Stimulated activated CD8-positive, alpha-beta memory T cell treated with anti-CD3 and anti-CD28 coated beads, Interleukin-4, amount 100 ng/mL, for 1 hour (primary cell): Measurements from ENCODE around the gene B4GALT4.

Experiments used
- DNase-seq, 2 donors: peaks; one replicate each; pipeline ENCODE4 v3.0.0-alpha.2; 2020; ENCODE audit warnings: low read depth in 2 of 2, low spot score in 1 of 2

B4GALT4 gene

GRCh38 chr3:119238363-119238762, 2.3 kb downstream of the B4GALT4 start:
- DNase-seq: no peak

- DNase-seq: no peak
Observed at GRCh38 chr3:119237299-119237698, 3.4 kb downstream of the B4GALT4 start.

DNA sequence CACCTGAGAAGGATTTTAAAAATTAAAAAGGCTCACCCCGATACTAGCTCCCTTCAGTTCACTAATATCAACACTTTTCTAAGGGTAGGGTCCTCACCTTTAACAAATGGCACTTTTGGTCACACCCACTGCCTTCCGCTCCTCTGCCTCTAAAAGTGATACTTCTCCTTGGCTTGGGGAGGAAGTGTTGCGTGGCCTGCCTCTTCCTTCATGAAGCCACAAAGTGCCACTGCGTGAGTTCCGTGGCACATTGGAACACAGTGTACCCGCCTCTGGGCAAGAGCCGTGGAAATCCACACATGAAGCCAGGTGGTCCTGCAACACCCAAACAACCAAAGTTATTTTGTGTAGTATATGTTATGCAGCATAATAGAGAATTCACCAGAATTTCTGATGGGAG, 3.9 kb downstream of the B4GALT4 start:
- no peak for DNase-seq

- no peak for DNase-seq
Observed at GRCh38 chr3:119235151-119235550, 5.5 kb downstream of the B4GALT4 start.

- no peak for DNase-seq
Observed at GRCh38 chr3:119234610-119235009, 6.1 kb downstream of the B4GALT4 start.

GRCh38 chr3:119230745-119231144, 9.9 kb downstream of the B4GALT4 start:
- DNase-seq: no peak

DNA sequence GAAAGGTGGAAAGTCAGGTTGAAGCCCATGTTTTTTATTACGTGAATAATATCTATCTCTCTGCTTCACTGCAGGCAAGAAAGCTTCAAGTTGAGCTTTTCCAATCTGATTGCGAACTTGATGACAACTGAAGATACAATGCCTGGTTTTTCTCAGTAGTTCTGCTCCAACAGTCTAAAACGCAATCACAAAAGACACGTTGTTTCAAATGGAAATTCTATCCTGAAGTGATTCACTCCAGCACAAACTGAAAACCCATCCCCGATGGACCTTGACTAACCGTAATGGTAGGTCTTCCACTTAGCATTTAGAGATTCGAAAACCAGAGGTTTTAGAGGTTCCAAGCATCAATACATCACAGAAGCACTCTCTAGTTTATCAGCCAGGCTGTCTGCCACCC, 10.6 kb downstream of the B4GALT4 start:
- DNase-seq: no peak

- DNase-seq: no peak
Observed at GRCh38 chr3:119229190-119229589, 11.5 kb downstream of the B4GALT4 start.

- DNase-seq: no peak
Observed at GRCh38 chr3:119228373-119229145, 12.1 kb downstream of the B4GALT4 start.

DNA sequence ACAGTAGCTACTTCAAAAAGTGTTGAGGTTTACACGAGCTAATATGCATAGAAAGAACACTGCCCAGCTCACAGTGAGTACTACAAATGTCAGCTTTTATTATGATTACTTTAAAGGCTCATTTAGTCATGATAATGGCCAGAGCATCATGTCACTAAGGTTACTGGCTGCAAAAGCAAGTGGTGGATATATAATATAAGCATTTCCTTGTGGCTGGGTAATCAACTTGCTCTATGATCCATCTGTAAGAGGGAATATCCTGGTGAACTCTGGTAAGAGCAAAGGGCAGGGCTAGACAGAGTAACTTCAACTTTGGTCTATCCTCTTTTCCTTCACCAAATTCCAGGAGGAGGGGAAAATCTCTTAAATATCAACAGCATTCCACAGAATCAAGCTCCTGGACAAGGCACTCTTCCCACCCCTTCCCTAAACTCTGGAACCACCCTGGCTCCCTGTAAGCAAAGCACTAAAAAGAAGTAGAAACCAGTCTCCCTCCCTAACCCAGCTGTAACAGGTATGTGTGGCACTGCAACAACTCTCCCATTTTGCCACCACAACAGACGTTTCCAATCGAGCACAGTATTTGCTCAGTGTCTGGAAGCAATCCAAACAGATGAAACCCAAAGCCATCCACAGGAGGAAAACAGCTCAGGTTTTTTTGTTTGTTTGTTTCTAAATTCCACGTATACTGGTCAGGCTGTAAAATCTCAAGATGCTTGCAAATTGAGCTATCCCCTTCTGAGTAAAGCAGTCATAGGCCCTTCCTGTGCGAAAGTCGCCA, 13.4 kb downstream of the B4GALT4 start:
- DNase-seq: no peak

- DNase-seq: no peak
Observed at GRCh38 chr3:119225121-119225520, 15.6 kb downstream of the B4GALT4 start.

DNA sequence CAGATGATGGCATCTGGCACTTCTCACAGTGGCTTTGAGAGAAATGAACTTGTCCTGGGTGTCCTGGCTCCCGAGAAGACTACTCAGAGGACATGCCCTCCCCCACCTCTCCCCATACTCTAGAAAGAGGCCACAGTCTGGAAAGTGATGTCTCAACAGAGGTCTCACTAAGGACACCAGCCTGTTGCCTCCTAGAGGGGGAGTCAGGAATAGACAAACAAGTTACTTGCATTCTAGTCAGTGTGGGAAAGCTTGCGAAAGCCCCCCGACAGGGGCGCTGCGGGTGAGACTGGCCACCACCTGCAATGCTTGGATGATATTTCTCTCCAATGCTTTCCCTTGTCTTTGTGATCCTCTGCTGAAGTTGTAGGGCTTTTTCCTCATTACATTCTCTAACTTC, 17.2 kb downstream of the B4GALT4 start:
- no peak for DNase-seq

DNA sequence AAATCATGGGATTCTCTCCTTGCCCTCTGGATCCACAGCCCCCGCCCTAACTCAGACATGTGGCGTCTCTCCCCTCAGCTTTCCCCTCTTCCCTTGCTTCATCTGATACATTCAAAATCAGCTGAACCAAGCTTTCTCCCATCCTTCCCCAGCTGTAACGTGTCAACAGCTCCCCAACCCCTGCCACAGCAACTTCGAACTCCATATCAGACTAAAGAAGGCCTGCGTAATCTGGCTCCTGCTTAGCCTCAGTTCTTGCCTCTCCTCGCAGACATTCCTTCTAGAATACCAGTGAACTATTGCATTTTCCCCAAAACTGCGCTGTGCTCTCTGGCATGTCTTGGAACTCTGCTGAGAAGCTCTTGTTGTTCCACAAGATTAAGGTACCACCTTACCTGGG, 18.3 kb downstream of the B4GALT4 start:
- DNase-seq: no peak

- DNase-seq: no peak
Observed at GRCh38 chr3:119221779-119222320, 18.8 kb downstream of the B4GALT4 start.

DNA sequence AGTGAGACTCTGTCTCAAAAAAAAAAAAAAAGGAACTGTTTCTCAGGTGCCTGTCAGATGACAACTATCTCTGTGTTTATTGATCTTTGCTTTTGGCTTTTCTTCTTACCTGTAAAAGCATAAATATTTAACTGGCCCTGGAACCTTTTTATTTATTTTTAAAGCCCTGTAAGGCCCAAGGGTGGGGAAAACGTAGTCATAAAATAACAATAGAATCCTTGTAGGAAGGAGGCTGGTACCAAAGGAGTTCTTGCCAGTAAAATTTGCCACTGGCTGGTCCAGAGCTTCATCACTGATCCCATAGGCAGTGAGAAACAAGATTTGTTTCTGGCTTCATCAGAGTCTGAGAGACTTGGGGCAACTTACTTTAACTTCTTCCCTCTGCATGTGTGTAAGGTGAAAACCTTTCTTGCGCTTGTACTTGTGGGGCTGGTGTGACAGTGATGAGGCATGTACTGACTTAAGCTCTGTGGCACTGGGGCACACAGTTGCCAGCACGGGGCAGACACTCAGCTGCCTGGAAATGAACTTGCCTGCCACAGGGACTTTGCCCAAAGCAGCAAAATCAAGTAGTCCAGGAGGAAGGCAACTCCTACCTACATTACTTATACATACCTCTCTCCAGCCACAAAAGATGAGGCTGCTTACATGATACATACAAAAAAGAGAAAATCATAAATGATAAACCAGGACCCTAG, 19.6 kb downstream of the B4GALT4 start:
- no peak for DNase-seq

GRCh38 chr3:119220198-119220597, 20.5 kb downstream of the B4GALT4 start:
- no peak for DNase-seq

GRCh38 chr3:119219069-119219468, 21.6 kb downstream of the B4GALT4 start:
- no peak for DNase-seq

DNA sequence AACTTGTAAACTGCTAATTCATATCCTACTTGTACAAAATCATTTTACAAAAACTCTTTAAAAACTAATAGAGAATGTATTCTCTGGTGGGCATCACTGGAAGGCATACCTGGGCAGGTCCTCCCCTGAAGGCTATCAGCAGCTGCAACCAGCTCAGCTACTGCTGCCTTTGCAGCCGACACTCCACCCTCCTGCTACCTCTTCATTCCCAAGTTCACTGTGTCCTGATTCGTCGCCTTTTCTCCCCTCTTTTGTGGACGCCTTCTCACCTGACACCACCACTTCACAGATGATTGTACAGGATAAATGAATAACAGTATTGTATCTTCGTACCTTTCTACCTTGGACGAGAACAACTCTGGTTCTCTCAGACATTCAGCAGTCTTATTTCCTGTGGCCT, 28.9 kb downstream of the B4GALT4 start:
- no peak for DNase-seq

- no peak for DNase-seq
Observed at GRCh38 chr3:119211193-119211592, 29.5 kb downstream of the B4GALT4 start.

DNA sequence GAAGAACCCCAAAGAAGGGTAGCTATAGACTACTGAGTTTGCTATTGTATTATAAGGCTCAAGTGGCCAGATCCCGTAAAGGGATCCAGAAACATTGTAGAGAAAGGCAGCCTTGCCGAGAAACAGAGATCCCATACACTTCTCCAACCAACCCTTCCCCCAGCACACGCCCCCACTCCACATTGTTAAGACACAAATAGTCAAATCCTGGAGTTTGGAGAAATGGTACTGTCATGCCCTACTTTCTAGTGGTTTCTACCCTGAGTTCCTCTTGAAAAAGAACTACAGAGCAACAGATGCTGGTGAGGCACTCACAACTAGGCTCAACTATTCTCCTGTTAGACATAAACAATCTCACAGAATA, 33.2 kb downstream of the B4GALT4 start:
- no peak for DNase-seq

GRCh38 chr3:119206611-119207511, 33.8 kb downstream of the B4GALT4 start:
- no peak for DNase-seq
